PC-3 (cell line): ENCODE data around the gene SOCS6. TPM values are rescaled to one million over a fixed set of nuclear protein-coding genes. Genes with fewer than 3 reads are reported as not detected.

Source experiments
- ATAC-seq: fragments of 200-7000 bp; cut with Tn5 transposase; 2 replicates; pipeline ENCODE4 v1.9.1; 2020; ENCODE audit warnings: mild to moderate bottlenecking, moderate library complexity
- BruUV-seq: library from RNA; stranded (reverse); fragments of 400-500 nt; replicated peaks from 2 replicates; lab custom pipeline; 2021; lab: Mats Ljungman, UMichigan
- CTCF ChIA-PET: fragments of 300-600 bp; sonication (Branson Sonifier 250); formaldehyde crosslinking; loops from one replicate; lab custom pipeline; 2022; ENCODE audit warnings: antibody characterized with exemption; lab: Charles Lee
- POLR2A ChIA-PET: fragments of 300-600 bp; sonication (Branson Sonifier 250); formaldehyde crosslinking; loops from one replicate; lab custom pipeline; 2022; ENCODE audit warnings: antibody characterized with exemption; ENCODE audit not compliant: unreplicated experiment; lab: Charles Lee
- DNase-seq: peaks from one replicate; pipeline ENCODE4 v3.0.0-alpha.2; 2015
- H2AFZ ChIP-seq: fragments of 300-600 bp; sonication (generic); 2 replicates; pipeline ENCODE4 v1.6.0; 2016; ENCODE audit warnings: antibody characterized with exemption, low read length
- H3F3A ChIP-seq: fragments of 300-600 bp; sonication (generic); one replicate; pipeline ENCODE4 v1.6.0; 2017; ENCODE audit warnings: antibody characterized with exemption, low read length, control low read depth, mild to moderate bottlenecking; ENCODE audit not compliant: unreplicated experiment
- H3K27ac ChIP-seq: fragments of 300-600 bp; sonication (generic); 2 replicates; pipeline ENCODE4 v1.5.1; 2016; ENCODE audit warnings: mild to moderate bottlenecking, low read length
- H3K27me3 ChIP-seq: fragments of 300-600 bp; sonication (generic); 2 replicates; pipeline ENCODE4 v1.6.1; 2016; ENCODE audit warnings: low read length, mixed read lengths
- H3K36me3 ChIP-seq: fragments of 300-600 bp; sonication (generic); 2 replicates; pipeline ENCODE4 v1.6.1; 2016; ENCODE audit warnings: low read depth, mixed run types, low read length, mixed read lengths
- H3K4me1 ChIP-seq: fragments of 300-600 bp; sonication (generic); 2 replicates; pipeline ENCODE4 v1.5.1; 2016; ENCODE audit warnings: low read length; ENCODE audit not compliant: insufficient read depth
- H3K4me2 ChIP-seq: fragments of 300-600 bp; sonication (generic); 2 replicates; pipeline ENCODE4 v1.6.0; 2016; ENCODE audit warnings: low read length
- H3K4me3 ChIP-seq: fragments of 300-600 bp; sonication (generic); 2 replicates; pipeline ENCODE4 v1.5.1; 2016; ENCODE audit warnings: mild to moderate bottlenecking, low read length, mixed read lengths
- H3K79me2 ChIP-seq: fragments of 300-600 bp; sonication (generic); 2 replicates; pipeline ENCODE4 v1.6.1; 2017; ENCODE audit warnings: low read length, mixed read lengths
- H3K9ac ChIP-seq: fragments of 300-600 bp; sonication (generic); 2 replicates; pipeline ENCODE4 v1.6.0; 2016; ENCODE audit warnings: mild to moderate bottlenecking, low read length
- H3K9me2 ChIP-seq: fragments of 300-600 bp; sonication (generic); replicated peaks from 2 replicates; pipeline ENCODE4 v1.6.1; 2016; ENCODE audit warnings: mixed run types, low read length, mixed read lengths
- H3K9me3 ChIP-seq: fragments of 300-600 bp; sonication (generic); 2 replicates; pipeline ENCODE4 v1.6.1; 2016; ENCODE audit warnings: low read length, mixed read lengths
- H4K20me1 ChIP-seq: fragments of 300-600 bp; sonication (generic); 2 replicates; pipeline ENCODE4 v1.6.1; 2016; ENCODE audit warnings: low read length, mixed read lengths
- CTCF ChIP-seq: fragments of 300-600 bp; sonication (generic); conservative IDR thresholded peaks from 2 replicates; pipeline ENCODE4 v1.5.1; 2017; ENCODE audit warnings: antibody characterized with exemption, low read depth, mild to moderate bottlenecking, low read length
- EZH2 ChIP-seq: fragments of 300-600 bp; sonication (generic); IDR thresholded peaks from one replicate; pipeline ENCODE4 v1.6.1; 2017; ENCODE audit warnings: antibody characterized with exemption, mild to moderate bottlenecking, low read length; ENCODE audit not compliant: unreplicated experiment
- EZH2phosphoT487 ChIP-seq: fragments of 300-600 bp; sonication (generic); IDR thresholded peaks from 2 replicates; pipeline ENCODE4 v1.6.1; 2018; ENCODE audit warnings: mild to moderate bottlenecking, antibody characterized with exemption, low read length, borderline replicate concordance
- intact Hi-C: fragments of 100-400 bp; cut with micrococcal nuclease; formaldehyde crosslinking; loops from 2 replicates; pipeline ENCODE4 v1.9.0; 2023
- total RNA-seq: library from RNA; depleted of rRNA; stranded (reverse); fragments of >200 nt; gene quantifications from 2 replicates; pipeline ENCODE4 v1.2.3, GENCODE V29; 2014

The SOCS6 gene
- total RNA-seq, 1 experiment from 2014 or later = 17.9 TPM

GRCh38 chr18:70368903-70369302 is 80.1 kb downstream of the SOCS6 start:
- H2AFZ ChIP-seq = no peak overlapping the region
- no peak overlapping the region for H3K27ac ChIP-seq
- no peak overlapping the region for H3K4me2 ChIP-seq
- H3F3A ChIP-seq = peaks cover 5% of the 10 kb centered on the region
- no peaks in the 10 kb centered on the region for H4K20me1 ChIP-seq
- intact Hi-C loops = no loop called here
- no TSS peak for BruUV-seq
- no peaks in the 10 kb centered on the region for H3K79me2 ChIP-seq
- H3K27me3 ChIP-seq = no peaks in the 10 kb centered on the region
- no peak overlapping the region for H3K4me3 ChIP-seq
- H3K9me2 ChIP-seq = no peaks in the 10 kb centered on the region
- ChIA-PET POLR2A (no interaction called here), CTCF (no interaction called here)
- peaks cover 34% of the 10 kb centered on the region for H3K4me1 ChIP-seq
- TF ChIP-seq EZH2phosphoT487 (no peak), EZH2 (no peak), CTCF (no peak)
- no peak overlapping the region for H3K9ac ChIP-seq
- ATAC-seq = no peak
- H3K36me3 ChIP-seq = no peaks in the 10 kb centered on the region
- DNase-seq = no peak
- H3K9me3 ChIP-seq = no peaks in the 10 kb centered on the region

- no peaks in the 10 kb centered on the region for H3K9me2 ChIP-seq
- peaks cover 5% of the 10 kb centered on the region for H3F3A ChIP-seq
- H3K4me3 ChIP-seq = no peak overlapping the region
- 0 out of 2 replicates have a peak overlapping the region, but pooled peaks have one; percentile 8 for H3K4me2 ChIP-seq
- peak; percentile 49 for DNase-seq
- no peaks in the 10 kb centered on the region for H3K9me3 ChIP-seq
- no peaks in the 10 kb centered on the region for H3K27me3 ChIP-seq
- POLR2A ChIA-PET = interaction anchor here (0.6 kb wide), 1 partner anchor 13 kb away, joined by 4 read pairs; no protein-coding TSS in a partner anchor
- peak; percentile 37 for ATAC-seq
- TF ChIP-seq EZH2phosphoT487 (no peak), EZH2 (no peak), CTCF (no peak)
- CTCF ChIA-PET = interaction anchor here (0.6 kb wide), 1 partner anchor 1668 kb away, joined by 3 read pairs; no protein-coding TSS in a partner anchor
- H2AFZ ChIP-seq = no peak overlapping the region
- H3K9ac ChIP-seq = no peak overlapping the region; the same call in 1 of the 2 replicates
- H3K27ac ChIP-seq = peak overlapping the region; percentile 94
- no peaks in the 10 kb centered on the region for H3K36me3 ChIP-seq
- intact Hi-C loops = no loop called here
- BruUV-seq = no TSS peak
- H4K20me1 ChIP-seq = no peaks in the 10 kb centered on the region
- peaks cover 38% of the 10 kb centered on the region for H3K4me1 ChIP-seq
- no peaks in the 10 kb centered on the region for H3K79me2 ChIP-seq
These were observed 82.2 kb downstream of the SOCS6 start for GRCh38 chr18:70370762-70371733.
